Activated naive CD8-positive, alpha-beta T cell treated with anti-CD3 and anti-CD28 coated beads, Interleukin-2, amount 10 ng/mL, durations not matched to agents 7 days and 5 days (primary cell): ENCODE results near the gene GALNT9. TPM values are rescaled to one million over a fixed set of nuclear protein-coding genes. Genes with fewer than 3 reads are reported as not detected.

Source experiments
- ATAC-seq: fragments of 150-1000 bp; cut with Tn5 transposase; one replicate; pipeline ENCODE4 v1.10.0; 2021; ENCODE audit warnings: low read depth, moderate library complexity
- POLR2A ChIA-PET: fragments of 350-600 bp; sonication (Branson Sonifier 250); formaldehyde crosslinking; loops from one replicate; lab custom pipeline; 2021; ENCODE audit warnings: antibody characterized with exemption; lab: Charles Lee
- DNase-seq: peaks from one replicate; pipeline ENCODE4 v3.0.0; 2021
- H3K27ac Mint-ChIP-seq: one replicate; pipeline ENCODE4 v1.8.0; 2022; ENCODE audit warnings: mild to moderate bottlenecking, mixed read lengths
- H3K27me3 Mint-ChIP-seq: one replicate; pipeline ENCODE4 v1.8.0; 2022; ENCODE audit warnings: mild to moderate bottlenecking, moderate library complexity, mixed read lengths
- H3K36me3 Mint-ChIP-seq: one replicate; pipeline ENCODE4 v1.8.0; 2021; ENCODE audit warnings: mild to moderate bottlenecking, mixed read lengths
- H3K4me1 Mint-ChIP-seq: one replicate; pipeline ENCODE4 v1.8.0; 2021; ENCODE audit warnings: mixed read lengths
- H3K4me3 Mint-ChIP-seq: one replicate; pipeline ENCODE4 v1.8.0; 2022; ENCODE audit warnings: mild to moderate bottlenecking, moderate library complexity, mixed read lengths
- H3K9me3 Mint-ChIP-seq: one replicate; pipeline ENCODE4 v1.8.0; 2021; ENCODE audit warnings: mixed read lengths
- total RNA-seq, 2 experiments: library from RNA; stranded (reverse); gene quantifications; one replicate each; pipeline ENCODE4 v1.2.3, GENCODE V29; 2021

The GALNT9 gene
- total RNA-seq, 2 experiments from 2014 or later, result not detected

DNA sequence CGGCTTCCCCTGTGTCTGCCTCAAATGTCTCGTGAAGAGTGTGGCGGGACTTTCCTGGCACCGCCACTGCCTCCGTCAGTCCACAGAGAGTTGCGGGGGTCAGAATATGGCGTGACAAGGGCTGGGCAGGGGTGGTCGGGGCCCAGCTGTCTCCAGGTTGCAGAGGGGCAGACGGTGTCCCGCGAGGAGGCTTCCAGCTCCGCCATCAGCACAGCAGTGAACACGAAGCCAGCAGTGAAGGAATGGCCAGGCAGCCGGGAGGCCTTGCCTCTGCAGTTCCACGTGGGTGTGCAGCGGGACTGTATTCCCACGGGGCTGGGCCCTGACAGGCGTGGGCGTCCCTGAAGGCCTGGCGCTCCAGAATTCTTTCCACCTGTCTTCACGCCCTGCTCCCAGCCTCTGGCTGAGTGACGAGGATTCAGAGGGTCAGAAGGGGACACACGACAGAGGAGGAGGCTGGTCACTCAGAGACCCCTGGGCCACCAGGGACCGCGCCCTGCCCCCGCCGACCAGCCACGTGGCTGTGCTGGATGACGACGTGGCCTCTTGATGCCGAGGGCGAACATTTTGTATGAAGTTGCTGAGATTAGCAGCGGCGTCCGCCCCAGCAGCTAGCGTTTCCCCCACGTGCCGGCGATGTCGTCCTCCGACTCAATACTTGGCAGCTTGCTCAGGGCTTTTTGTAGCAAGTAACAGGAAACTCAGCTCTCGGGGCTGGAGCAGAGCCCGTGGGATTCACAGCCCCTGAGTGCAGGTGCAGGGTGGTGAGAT lies 25.0 kb upstream of the GALNT9 start:
- Mint-ChIP-seq H3K4me1 (no peaks in the 10 kb centered on the region), H3K36me3 (no peaks in the 10 kb centered on the region), H3K4me3 (no peak overlapping the region), H3K27me3 (no peaks in the 10 kb centered on the region), H3K9me3 (no peaks in the 10 kb centered on the region), H3K27ac (no peak overlapping the region)
- POLR2A ChIA-PET, result no interaction called here
- ATAC-seq, result no peak
- no peak for DNase-seq

DNA sequence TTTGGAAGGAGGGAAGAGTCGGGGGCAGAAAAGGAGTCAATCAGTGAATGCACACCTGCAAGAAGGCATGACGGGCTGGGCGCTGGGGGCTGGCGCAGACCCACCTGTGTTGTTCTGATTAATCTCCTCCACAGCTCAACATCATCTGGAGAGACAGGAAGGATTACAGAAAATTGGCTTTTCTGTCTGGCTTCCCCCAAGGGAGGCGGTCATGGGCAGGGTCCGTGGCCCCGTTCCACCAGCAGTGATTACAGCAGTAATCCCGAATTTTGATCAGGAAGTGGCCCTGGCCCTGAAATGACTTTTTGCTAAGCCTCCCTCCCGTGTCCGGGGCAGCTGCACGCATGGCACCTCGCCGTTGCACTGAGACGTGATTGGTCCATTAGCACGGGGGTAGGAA lies 24.4 kb upstream of the GALNT9 start:
- POLR2A ChIA-PET, result no interaction called here
- Mint-ChIP-seq H3K4me3 (no peak overlapping the region), H3K36me3 (no peaks in the 10 kb centered on the region), H3K27ac (no peak overlapping the region), H3K4me1 (no peaks in the 10 kb centered on the region), H3K9me3 (no peaks in the 10 kb centered on the region), H3K27me3 (no peaks in the 10 kb centered on the region)
- no peak for DNase-seq
- ATAC-seq, result no peak

DNA sequence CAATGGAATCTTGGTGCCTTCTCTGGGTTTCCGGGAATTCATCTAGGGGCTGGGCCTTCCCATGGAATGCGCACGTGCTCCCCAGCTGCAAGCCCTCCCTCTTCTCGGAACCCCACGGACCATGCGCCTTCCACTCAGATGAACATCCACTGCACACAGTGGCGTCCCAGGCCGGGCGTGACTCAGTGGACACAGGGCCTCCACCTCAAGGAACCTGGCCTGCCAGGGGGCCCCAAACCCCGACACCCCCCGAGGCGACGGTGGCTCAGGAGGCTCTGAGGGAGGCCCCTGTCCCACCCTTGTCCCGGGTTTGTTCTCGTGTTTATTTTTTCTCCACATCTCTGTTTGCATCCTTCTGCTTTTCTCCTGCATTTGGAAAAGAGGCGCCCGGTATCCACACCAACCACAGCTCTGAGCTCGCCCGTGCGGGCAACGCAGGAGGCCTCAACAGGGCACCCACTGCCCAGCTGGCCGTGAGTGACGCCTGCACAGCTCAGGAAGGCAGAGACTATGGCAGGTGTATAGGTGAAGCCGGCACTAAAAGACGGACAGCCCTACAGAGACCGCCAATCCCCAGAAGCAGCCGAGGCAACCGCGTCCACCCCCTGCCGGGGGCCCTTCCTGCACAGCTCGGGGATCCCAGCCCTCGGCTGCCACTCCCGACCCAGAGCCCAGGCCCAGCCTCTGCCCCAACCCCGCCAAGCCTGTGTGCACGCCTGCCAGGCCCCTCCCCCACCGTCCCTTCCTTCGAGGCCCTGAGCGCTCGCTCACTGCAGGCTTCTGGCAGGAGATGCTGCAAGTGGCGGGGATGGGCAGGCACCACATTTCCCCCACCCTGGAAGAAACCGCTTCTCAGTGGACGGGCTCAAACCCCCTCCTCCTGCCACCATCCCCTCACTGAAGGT lies 23.8 kb upstream of the GALNT9 start:
- H3K36me3 Mint-ChIP-seq, result no peaks in the 10 kb centered on the region
- no peak overlapping the region for H3K4me3 Mint-ChIP-seq
- H3K27me3 Mint-ChIP-seq, result no peaks in the 10 kb centered on the region
- no peak overlapping the region for H3K27ac Mint-ChIP-seq
- DNase-seq (no peak), ATAC-seq (no peak)
- no peaks in the 10 kb centered on the region for H3K4me1 Mint-ChIP-seq
- H3K9me3 Mint-ChIP-seq, result no peaks in the 10 kb centered on the region
- POLR2A ChIA-PET, result no interaction called here

- DNase-seq, result no peak
- H3K9me3 Mint-ChIP-seq, result no peaks in the 10 kb centered on the region
- H3K4me3 Mint-ChIP-seq, result no peak overlapping the region
- POLR2A ChIA-PET, result no interaction called here
- H3K27ac Mint-ChIP-seq, result no peak overlapping the region
- no peak for ATAC-seq
- H3K36me3 Mint-ChIP-seq, result no peaks in the 10 kb centered on the region
- H3K27me3 Mint-ChIP-seq, result no peaks in the 10 kb centered on the region
- no peaks in the 10 kb centered on the region for H3K4me1 Mint-ChIP-seq
Observed at GRCh38 chr12:132351751-132352495, 22.5 kb upstream of the GALNT9 start.

GRCh38 chr12:132349501-132350131 lies 20.2 kb upstream of the GALNT9 start:
- Mint-ChIP-seq H3K27me3 (no peaks in the 10 kb centered on the region), H3K4me3 (no peak overlapping the region), H3K4me1 (no peaks in the 10 kb centered on the region), H3K9me3 (no peaks in the 10 kb centered on the region), H3K27ac (no peak overlapping the region), H3K36me3 (no peaks in the 10 kb centered on the region)
- DNase-seq (no peak), ATAC-seq (no peak)
- POLR2A ChIA-PET, result no interaction called here

DNA sequence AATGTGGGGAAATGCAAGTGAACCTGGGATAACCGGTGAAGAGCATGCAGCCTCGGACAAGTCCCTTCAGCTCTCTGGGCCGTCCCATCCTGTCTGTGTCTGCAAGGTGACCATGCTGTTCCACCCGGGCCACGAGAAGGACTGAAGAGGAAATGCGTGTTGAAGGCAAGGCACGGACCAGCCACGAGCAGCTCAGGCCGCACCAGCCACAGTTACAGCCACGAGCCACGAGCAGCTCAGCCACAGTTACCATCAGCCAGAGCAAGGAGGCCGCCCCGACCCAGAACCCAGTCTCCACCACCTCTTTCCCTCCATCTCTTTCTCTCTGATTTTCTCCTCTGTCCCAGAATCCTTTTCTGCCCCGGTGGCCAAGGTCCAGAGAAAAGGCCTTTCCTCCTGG lies 18.8 kb upstream of the GALNT9 start:
- peaks cover under 1% of the 10 kb centered on the region for H3K4me1 Mint-ChIP-seq
- no peak for DNase-seq
- no peak overlapping the region for H3K27ac Mint-ChIP-seq
- no peaks in the 10 kb centered on the region for H3K9me3 Mint-ChIP-seq
- peaks cover under 1% of the 10 kb centered on the region for H3K27me3 Mint-ChIP-seq
- ATAC-seq, result no peak
- POLR2A ChIA-PET, result no interaction called here
- no peaks in the 10 kb centered on the region for H3K36me3 Mint-ChIP-seq
- no peak overlapping the region for H3K4me3 Mint-ChIP-seq

GRCh38 chr12:132347176-132347855 lies 17.9 kb upstream of the GALNT9 start:
- Mint-ChIP-seq H3K27me3 (peaks cover 5% of the 10 kb centered on the region), H3K36me3 (no peaks in the 10 kb centered on the region)

GRCh38 chr12:132346471-132347175 lies 17.2 kb upstream of the GALNT9 start:
- Mint-ChIP-seq H3K9me3 (no peaks in the 10 kb centered on the region), H3K4me1 (peaks cover 2% of the 10 kb centered on the region), H3K36me3 (no peaks in the 10 kb centered on the region), H3K27ac (no peak overlapping the region), H3K27me3 (peaks cover 5% of the 10 kb centered on the region), H3K4me3 (no peak overlapping the region)
- ATAC-seq (no peak), DNase-seq (no peak)
- POLR2A ChIA-PET, result no interaction called here

More at GRCh38 chr12:132347176-132347855, 17.9 kb upstream of the GALNT9 start:
- Mint-ChIP-seq H3K4me3 (no peak overlapping the region), H3K4me1 (peaks cover 2% of the 10 kb centered on the region), H3K27ac (no peak overlapping the region), H3K9me3 (no peaks in the 10 kb centered on the region)
- DNase-seq (no peak), ATAC-seq (no peak)
- POLR2A ChIA-PET, result no interaction called here

DNA sequence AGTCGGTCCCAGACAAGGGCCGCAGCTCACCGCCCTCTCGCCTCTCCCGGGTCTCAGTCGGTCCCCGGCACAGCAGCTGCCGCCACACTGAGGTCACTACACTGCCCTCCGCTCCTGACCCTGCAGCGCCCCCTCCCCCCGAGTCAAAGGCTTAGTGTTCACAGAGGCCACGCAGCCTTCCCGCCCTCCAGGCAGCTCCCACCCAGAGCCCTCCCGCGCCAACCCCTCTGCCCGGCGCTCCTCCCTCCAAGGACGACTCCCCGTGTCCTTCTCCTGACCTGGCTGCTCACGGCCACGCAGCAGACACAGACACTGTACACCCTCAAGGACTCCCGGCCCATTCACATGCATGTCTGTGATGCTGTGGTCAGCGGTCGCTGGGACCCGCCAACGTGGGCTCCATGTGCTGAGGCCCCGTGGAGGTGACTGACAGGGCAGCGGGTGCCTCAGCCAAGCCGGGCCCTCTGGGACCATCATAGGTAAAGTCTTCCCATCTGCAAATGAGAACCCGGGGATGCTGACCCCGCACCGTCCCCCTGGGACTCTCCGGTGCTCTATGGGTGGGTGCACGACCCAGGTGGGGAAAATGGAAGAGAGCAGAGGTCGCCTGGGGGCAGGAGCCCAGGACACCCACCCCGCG lies 16.3 kb upstream of the GALNT9 start:
- Mint-ChIP-seq H3K4me3 (no peak overlapping the region), H3K4me1 (peaks cover 2% of the 10 kb centered on the region), H3K27ac (no peak overlapping the region), H3K27me3 (peaks cover 5% of the 10 kb centered on the region), H3K9me3 (no peaks in the 10 kb centered on the region), H3K36me3 (no peaks in the 10 kb centered on the region)
- DNase-seq (no peak), ATAC-seq (no peak)
- POLR2A ChIA-PET, result no interaction called here

- no peak for ATAC-seq
- POLR2A ChIA-PET, result no interaction called here
- Mint-ChIP-seq H3K27ac (no peak overlapping the region), H3K27me3 (peaks cover 5% of the 10 kb centered on the region), H3K9me3 (no peaks in the 10 kb centered on the region), H3K4me1 (peaks cover 2% of the 10 kb centered on the region), H3K36me3 (no peaks in the 10 kb centered on the region), H3K4me3 (no peak overlapping the region)
- DNase-seq, result no peak
Observed at GRCh38 chr12:132345126-132345525, 15.7 kb upstream of the GALNT9 start.

DNA sequence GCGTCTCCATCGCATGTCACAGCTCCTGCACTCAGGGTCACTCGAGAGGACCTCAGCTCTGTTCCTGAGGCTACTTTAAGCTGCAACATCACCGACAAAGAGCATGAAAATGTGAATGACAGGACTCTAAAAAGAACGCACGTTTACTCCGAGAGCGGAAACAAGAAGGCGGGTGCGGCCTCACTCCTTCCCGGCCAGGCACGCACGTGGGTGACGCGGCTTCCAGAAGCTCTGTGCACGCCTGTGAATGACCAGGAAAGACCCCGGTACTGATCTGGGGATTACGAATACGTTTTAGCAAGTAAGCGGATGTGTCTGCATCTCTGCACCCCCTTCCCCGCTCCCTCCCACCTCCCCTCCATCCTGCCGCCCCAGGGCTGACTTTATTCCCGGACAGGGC lies 15.2 kb upstream of the GALNT9 start:
- Mint-ChIP-seq H3K27me3 (peaks cover 5% of the 10 kb centered on the region), H3K9me3 (no peaks in the 10 kb centered on the region), H3K27ac (no peak overlapping the region), H3K36me3 (no peaks in the 10 kb centered on the region), H3K4me1 (peaks cover 2% of the 10 kb centered on the region), H3K4me3 (no peak overlapping the region)
- ATAC-seq (no peak), DNase-seq (no peak)
- POLR2A ChIA-PET, result no interaction called here

GRCh38 chr12:132344181-132344580 lies 14.8 kb upstream of the GALNT9 start:
- Mint-ChIP-seq H3K27me3 (peaks cover 5% of the 10 kb centered on the region), H3K4me3 (no peak overlapping the region), H3K27ac (no peak overlapping the region), H3K4me1 (peaks cover 2% of the 10 kb centered on the region), H3K36me3 (no peaks in the 10 kb centered on the region), H3K9me3 (no peaks in the 10 kb centered on the region)
- ATAC-seq (no peak), DNase-seq (no peak)
- POLR2A ChIA-PET, result no interaction called here
